ENCODE measurements around the gene HSD3B2.

GRCh38 chr1:119397986-119398385 lies 17.0 kb upstream of the HSD3B2 start:
- TF ChIP-seq, protein P1, sequence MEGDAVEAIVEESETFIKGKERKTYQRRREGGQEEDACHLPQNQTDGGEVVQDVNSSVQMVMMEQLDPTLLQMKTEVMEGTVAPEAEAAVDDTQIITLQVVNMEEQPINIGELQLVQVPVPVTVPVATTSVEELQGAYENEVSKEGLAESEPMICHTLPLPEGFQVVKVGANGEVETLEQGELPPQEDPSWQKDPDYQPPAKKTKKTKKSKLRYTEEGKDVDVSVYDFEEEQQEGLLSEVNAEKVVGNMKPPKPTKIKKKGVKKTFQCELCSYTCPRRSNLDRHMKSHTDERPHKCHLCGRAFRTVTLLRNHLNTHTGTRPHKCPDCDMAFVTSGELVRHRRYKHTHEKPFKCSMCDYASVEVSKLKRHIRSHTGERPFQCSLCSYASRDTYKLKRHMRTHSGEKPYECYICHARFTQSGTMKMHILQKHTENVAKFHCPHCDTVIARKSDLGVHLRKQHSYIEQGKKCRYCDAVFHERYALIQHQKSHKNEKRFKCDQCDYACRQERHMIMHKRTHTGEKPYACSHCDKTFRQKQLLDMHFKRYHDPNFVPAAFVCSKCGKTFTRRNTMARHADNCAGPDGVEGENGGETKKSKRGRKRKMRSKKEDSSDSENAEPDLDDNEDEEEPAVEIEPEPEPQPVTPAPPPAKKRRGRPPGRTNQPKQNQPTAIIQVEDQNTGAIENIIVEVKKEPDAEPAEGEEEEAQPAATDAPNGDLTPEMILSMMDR (IDR thresholded peaks at IDR 0.05; ENCODE audit: low read depth, low read length) = no peak
- TF ChIP-seq POLR2A (IDR thresholded peaks at IDR 0.05; ENCODE audit: extremely low read depth, insufficient read length) = no peak

Measured in NB4 (cell line).